Neural cell (in vitro differentiated cells): ENCODE data around the gene RAMP3. TPM values are rescaled to one million over a fixed set of nuclear protein-coding genes. Genes with fewer than 3 reads are reported as not detected.

Experiments used
- H2AFZ ChIP-seq: fragments of 200-600, 300-800 bp; sonication (generic), shearing (Covaris generic); 2 replicates; pipeline ENCODE4 v1.6.0; 2014; ENCODE audit warnings: low read depth, mild to moderate bottlenecking, antibody characterized with exemption, low read length, moderate library complexity
- H3F3A ChIP-seq: fragments of 200-600 bp; shearing (Covaris generic); 2 replicates; pipeline ENCODE4 v1.6.1; 2016; ENCODE audit warnings: mild to moderate bottlenecking, moderate library complexity, mixed read lengths, antibody characterized with exemption, low read length; ENCODE audit not compliant: insufficient read depth, poor library complexity, severe bottlenecking
- H3K27ac ChIP-seq: fragments of 200-600, 300-800 bp; sonication (generic), shearing (Covaris generic); 2 replicates; pipeline ENCODE4 v1.5.1; 2014; ENCODE audit warnings: mild to moderate bottlenecking, low read length, moderate library complexity
- H3K27me3 ChIP-seq: fragments of 300-800, 200-600 bp; sonication (generic), shearing (Covaris generic); 2 replicates; pipeline ENCODE4 v1.6.0; 2014; ENCODE audit warnings: mild to moderate bottlenecking, low read depth, low read length, moderate library complexity; ENCODE audit not compliant: insufficient read depth
- H3K36me3 ChIP-seq: fragments of 300-800, 200-600 bp; sonication (generic), shearing (Covaris generic); 2 replicates; pipeline ENCODE4 v1.5.1; 2014; ENCODE audit warnings: mild to moderate bottlenecking, antibody characterized with exemption, low read length, moderate library complexity; ENCODE audit not compliant: insufficient read depth
- H3K4me2 ChIP-seq: fragments of 300-800, 200-600 bp; sonication (generic), shearing (Covaris generic); 2 replicates; pipeline ENCODE4 v1.6.0; 2014; ENCODE audit warnings: mild to moderate bottlenecking, low read length
- H3K4me3 ChIP-seq: fragments of 300-800, 200-600 bp; sonication (generic), shearing (Covaris generic); 2 replicates; pipeline ENCODE4 v1.5.1; 2014; ENCODE audit warnings: mild to moderate bottlenecking, low read length, moderate library complexity
- H3K79me2 ChIP-seq: fragments of 200-600 bp; shearing (Covaris generic); replicated peaks from 2 replicates; pipeline ENCODE4 v1.6.0; 2014; ENCODE audit warnings: mild to moderate bottlenecking, low read length, moderate library complexity; ENCODE audit not compliant: insufficient read depth
- H3K9ac ChIP-seq: fragments of 300-800, 200-600 bp; sonication (generic), shearing (Covaris generic); 2 replicates; pipeline ENCODE4 v1.6.1; 2016; ENCODE audit warnings: mild to moderate bottlenecking, low read length, mixed read lengths
- H3K9me2 ChIP-seq: fragments of 200-600 bp; shearing (Covaris generic); 2 replicates; pipeline ENCODE4 v1.6.1; 2016; ENCODE audit warnings: mild to moderate bottlenecking, low read length, mixed read lengths; ENCODE audit not compliant: insufficient read depth
- H3K9me3 ChIP-seq: fragments of 200-600, 300-800 bp; sonication (generic), shearing (Covaris generic); 2 replicates; pipeline ENCODE4 v1.6.1; 2016; ENCODE audit warnings: mild to moderate bottlenecking, mixed run types, low read length, moderate library complexity, mixed read lengths
- H4K20me1 ChIP-seq: fragments of 200-600 bp; shearing (Covaris generic); 2 replicates; pipeline ENCODE4 v1.6.1; 2016; ENCODE audit warnings: mild to moderate bottlenecking, mixed run types; ENCODE audit not compliant: insufficient read depth
- CTCF ChIP-seq: fragments of 450-650 bp; IDR thresholded peaks from 2 replicates; pipeline ENCODE4 v1.5.1; 2014; ENCODE audit warnings: antibody characterized with exemption, mild to moderate bottlenecking, moderate library complexity; ENCODE audit not compliant: poor library complexity, severe bottlenecking
- EP300 ChIP-seq: fragments of 450-650 bp; conservative IDR thresholded peaks from 2 replicates; pipeline ENCODE4 v1.6.1; 2014; ENCODE audit warnings: antibody characterized with exemption, mild to moderate bottlenecking, moderate library complexity; ENCODE audit not compliant: poor library complexity, severe bottlenecking
- EZH2 ChIP-seq: fragments of 200-600, 300-800 bp; shearing (Covaris generic), sonication (generic); IDR thresholded peaks from 2 replicates; pipeline ENCODE4 v1.6.1; 2014; ENCODE audit warnings: antibody characterized with exemption, low read length, borderline replicate concordance, mild to moderate bottlenecking; ENCODE audit not compliant: insufficient read depth, poor library complexity, severe bottlenecking
- MXI1 ChIP-seq: fragments of 450-650 bp; conservative IDR thresholded peaks from 2 replicates; pipeline ENCODE4 v1.6.1; 2014; ENCODE audit warnings: antibody characterized with exemption, mild to moderate bottlenecking; ENCODE audit not compliant: poor library complexity, severe bottlenecking
- POLR2AphosphoS5 ChIP-seq: IDR thresholded peaks from 2 replicates; pipeline ENCODE4 v1.6.1; 2012
- RAD21 ChIP-seq: fragments of 450-650 bp; conservative IDR thresholded peaks from 2 replicates; pipeline ENCODE4 v1.6.1; 2014; ENCODE audit warnings: antibody characterized with exemption, mild to moderate bottlenecking, moderate library complexity
- SMC3 ChIP-seq: fragments of 450-650 bp; conservative IDR thresholded peaks from 2 replicates; pipeline ENCODE4 v1.6.1; 2014; ENCODE audit warnings: antibody characterized with exemption, mild to moderate bottlenecking, moderate library complexity; ENCODE audit not compliant: poor library complexity
- TAF1 ChIP-seq: IDR thresholded peaks from 2 replicates; pipeline ENCODE4 v1.6.1; 2012; ENCODE audit warnings: low read depth
- polyA plus RNA-seq: library from polyadenylated mRNA; depleted of rRNA; stranded (reverse); fragments of >200 nt; gene quantifications from 2 replicates; pipeline ENCODE4 v1.2.3, GENCODE V29; 2014

The RAMP3 gene
- polyA plus RNA-seq, 1 donor from 2014 or later, result not detected

GRCh38 chr7:45223078-45223477 lies 65.5 kb downstream of the RAMP3 start:
- no peak for TF ChIP-seq RAD21
- no peak for TF ChIP-seq SMC3
- no peak for TF ChIP-seq EP300
- no peak for TF ChIP-seq POLR2AphosphoS5
- TF ChIP-seq TAF1, result no peak
- TF ChIP-seq CTCF, result no peak

DNA sequence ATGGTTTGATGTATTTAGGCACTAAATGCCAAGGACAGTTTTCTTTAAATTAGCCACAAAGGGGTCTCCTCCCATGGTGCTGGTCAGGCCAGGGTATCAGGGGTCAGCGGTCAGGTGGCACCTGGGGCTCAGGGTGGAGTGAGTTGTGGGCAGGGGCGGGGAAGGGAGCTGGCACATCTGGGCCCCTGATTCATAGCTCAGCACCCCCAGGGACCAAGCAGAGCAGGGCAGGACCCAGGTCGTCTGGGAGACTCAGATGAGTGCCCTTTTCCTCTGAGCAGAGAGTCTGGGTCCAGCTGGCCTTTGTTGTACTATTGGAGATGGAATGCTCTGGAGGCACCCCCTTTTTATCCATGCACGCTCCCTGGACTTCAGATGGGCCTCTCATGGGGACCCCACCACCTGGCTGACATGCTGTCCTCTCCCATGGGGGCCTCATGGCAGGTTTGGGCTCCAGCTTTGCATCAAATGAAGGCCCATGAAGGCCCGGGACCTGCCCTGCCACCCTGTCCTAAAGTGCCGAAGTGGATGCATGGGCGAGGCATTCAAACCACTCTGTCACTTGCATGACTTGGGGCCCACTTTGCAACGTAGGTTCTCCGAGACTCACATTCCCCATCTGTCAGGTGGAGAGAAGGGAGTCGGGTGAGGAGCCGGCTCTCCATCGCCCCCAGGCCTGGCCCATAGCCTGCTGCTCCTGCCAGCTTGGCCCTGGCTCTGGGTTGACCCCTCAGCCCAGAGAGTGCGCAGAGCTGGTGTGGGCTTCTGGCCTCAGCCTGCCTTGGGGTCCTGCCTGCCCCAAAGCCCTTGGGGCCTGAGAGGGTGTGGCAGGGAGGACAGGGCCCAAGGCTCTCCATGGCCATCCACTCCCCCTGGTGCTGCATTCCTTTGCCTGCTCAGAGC lies 66.4 kb downstream of the RAMP3 start:
- Histone ChIP-seq H3K4me3 (no peak overlapping the region), H2AFZ (no peak overlapping the region), H3K36me3 (no peaks in the 10 kb centered on the region), H4K20me1 (no peaks in the 10 kb centered on the region), H3K27me3 (no peaks in the 10 kb centered on the region), H3K9me3 (no peaks in the 10 kb centered on the region), H3K79me2 (no peaks in the 10 kb centered on the region), H3K9me2 (no peaks in the 10 kb centered on the region), H3K27ac (no peak overlapping the region), H3K9ac (no peak overlapping the region), H3F3A (no peaks in the 10 kb centered on the region), H3K4me2 (no peak overlapping the region)
- TF ChIP-seq RAD21 (no peak), MXI1 (no peak), CTCF (no peak), TAF1 (no peak), SMC3 (no peak), POLR2AphosphoS5 (no peak), EZH2 (no peak), EP300 (no peak)

More at GRCh38 chr7:45223078-45223477, 65.5 kb downstream of the RAMP3 start:
- no peaks in the 10 kb centered on the region for H4K20me1 ChIP-seq
- H2AFZ ChIP-seq, result no peak overlapping the region
- no peak overlapping the region for H3K4me3 ChIP-seq
- H3K36me3 ChIP-seq, result no peaks in the 10 kb centered on the region
- no peak overlapping the region for H3K4me2 ChIP-seq
- no peak overlapping the region for H3K9ac ChIP-seq
- no peaks in the 10 kb centered on the region for H3K9me3 ChIP-seq
- H3K79me2 ChIP-seq, result no peaks in the 10 kb centered on the region
- H3K27me3 ChIP-seq, result no peaks in the 10 kb centered on the region
- no peaks in the 10 kb centered on the region for H3K9me2 ChIP-seq
- H3K27ac ChIP-seq, result no peak overlapping the region
- H3F3A ChIP-seq, result no peaks in the 10 kb centered on the region
